GM13976 (cell line): ENCODE data around the gene LYPD6B.

ENCODE experiments used
- DNase-seq: peaks from one replicate; pipeline ENCODE4 v3.0.0; 2012; ENCODE audit warnings: low spot score
- CTCF ChIP-seq: IDR thresholded peaks from 2 replicates; pipeline ENCODE4 v1.5.1; 2012; ENCODE audit warnings: borderline replicate concordance, mild to moderate bottlenecking; ENCODE audit not compliant: insufficient read depth; ENCODE audit errors: extremely low read depth, missing control alignments, control extremely low read depth
- in situ Hi-C: fragments of 300-500 bp; cut with MboI; formaldehyde crosslinking; loops from one replicate; pipeline ENCODE4 v1.12.0; 2022; ENCODE audit warnings: low sequenced_read_pairs, mixed read lengths, inconsistent platforms; ENCODE audit not compliant: unreplicated experiment

The LYPD6B gene

GRCh38 chr2:149156971-149157740 lies 118.7 kb downstream of the LYPD6B start:
- DNase-seq: no peak
- in situ Hi-C loops: no loop called here
- no peak for TF ChIP-seq CTCF

- TF ChIP-seq CTCF: no peak
- in situ Hi-C loops: no loop called here
- DNase-seq: no peak
Observed at GRCh38 chr2:149158957-149159356, 120.5 kb downstream of the LYPD6B start.

GRCh38 chr2:149160195-149160594 lies 121.7 kb downstream of the LYPD6B start:
- in situ Hi-C loops: no loop called here
- no peak for TF ChIP-seq CTCF
- no peak for DNase-seq

GRCh38 chr2:149160701-149161217 lies 122.3 kb downstream of the LYPD6B start:
- peak; percentile 59 for DNase-seq
- no peak for TF ChIP-seq CTCF
- in situ Hi-C loops: no loop called here

GRCh38 chr2:149161481-149162225 lies 123.2 kb downstream of the LYPD6B start:
- no peak for TF ChIP-seq CTCF
- in situ Hi-C loops: no loop called here
- no peak for DNase-seq

GRCh38 chr2:149164296-149164695 lies 125.8 kb downstream of the LYPD6B start:
- no peak for TF ChIP-seq CTCF
- no peak for DNase-seq
- in situ Hi-C loops: no loop called here
